Measurements from ENCODE around the gene HCK. TPM values are rescaled to one million over a fixed set of nuclear protein-coding genes. Genes with fewer than 3 reads are reported as not detected.

The HCK gene
- total RNA-seq, 1 experiment from 2014 or later, result 0.17 TPM

DNA sequence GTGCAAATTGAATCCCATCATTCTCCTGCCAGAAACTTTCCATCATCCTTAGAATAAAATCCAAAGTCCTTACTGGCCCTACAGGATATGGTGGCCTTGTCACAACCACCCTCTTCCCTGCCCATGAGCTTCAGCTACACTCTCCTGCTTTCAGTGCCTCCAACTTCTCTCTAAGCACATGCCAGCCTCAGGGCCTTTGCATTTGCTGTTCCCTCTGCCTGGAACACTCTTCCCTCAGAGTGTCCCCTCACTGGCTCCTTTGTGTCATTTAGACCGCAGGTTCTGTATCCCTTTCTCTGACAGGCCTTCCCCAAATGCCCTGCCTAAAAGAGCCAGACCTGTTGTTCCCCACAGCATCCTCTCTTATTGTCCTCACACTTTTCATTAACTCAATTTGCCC is 18.2 kb downstream of the HCK start:
- no peaks in the 10 kb centered on the region for H3K9me2 ChIP-seq (ENCODE audit: insufficient read depth)
- H3K4me1 ChIP-seq (ENCODE audit: control insufficient read depth in 1 of 2, insufficient read depth in 2 of 2, low read length in 2 of 2), result no peaks in the 10 kb centered on the region
- TF ChIP-seq, protein P1, sequence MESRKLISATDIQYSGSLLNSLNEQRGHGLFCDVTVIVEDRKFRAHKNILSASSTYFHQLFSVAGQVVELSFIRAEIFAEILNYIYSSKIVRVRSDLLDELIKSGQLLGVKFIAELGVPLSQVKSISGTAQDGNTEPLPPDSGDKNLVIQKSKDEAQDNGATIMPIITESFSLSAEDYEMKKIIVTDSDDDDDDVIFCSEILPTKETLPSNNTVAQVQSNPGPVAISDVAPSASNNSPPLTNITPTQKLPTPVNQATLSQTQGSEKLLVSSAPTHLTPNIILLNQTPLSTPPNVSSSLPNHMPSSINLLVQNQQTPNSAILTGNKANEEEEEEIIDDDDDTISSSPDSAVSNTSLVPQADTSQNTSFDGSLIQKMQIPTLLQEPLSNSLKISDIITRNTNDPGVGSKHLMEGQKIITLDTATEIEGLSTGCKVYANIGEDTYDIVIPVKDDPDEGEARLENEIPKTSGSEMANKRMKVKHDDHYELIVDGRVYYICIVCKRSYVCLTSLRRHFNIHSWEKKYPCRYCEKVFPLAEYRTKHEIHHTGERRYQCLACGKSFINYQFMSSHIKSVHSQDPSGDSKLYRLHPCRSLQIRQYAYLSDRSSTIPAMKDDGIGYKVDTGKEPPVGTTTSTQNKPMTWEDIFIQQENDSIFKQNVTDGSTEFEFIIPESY (IDR thresholded peaks at IDR 0.05; ENCODE audit: extremely low read depth, insufficient replicate concordance, low read length), result no peak
- TF ChIP-seq ELF1 (IDR thresholded peaks at IDR 0.05; ENCODE audit: borderline replicate concordance, low read depth) (no peak), ZFX (IDR thresholded peaks at IDR 0.05) (no peak)
- no peak overlapping the region for H3K4me3 ChIP-seq (replicated peaks in 1 of 2; ENCODE audit: low read depth in 1 of 2, low read length in 2 of 2)
- H2AFZ ChIP-seq (ENCODE audit: low read depth, low read length, poor library complexity, severe bottlenecking), result no peak overlapping the region
- intact Hi-C loops (cut with micrococcal nuclease), result no loop called here
- CTCF ChIA-PET, result no interaction called here
- H4K20me1 ChIP-seq (ENCODE audit: insufficient read depth), result no peaks in the 10 kb centered on the region
- 0 out of 2 replicates have a peak, but pooled peaks cover 5% of the 10 kb centered on the region for H3K27me3 ChIP-seq (ENCODE audit: insufficient read depth, low read length)
- no peak for DNase-seq (ENCODE audit: low read depth, low spot score)
- no peaks in the 10 kb centered on the region for H3K79me2 ChIP-seq (ENCODE audit: insufficient read depth, low read length)
- H3K4me2 ChIP-seq (ENCODE audit: low read length), result no peak overlapping the region
- RAD21 ChIA-PET (ENCODE audit: low non-redundant PET in 1 of 2, low total read pairs in 2 of 2, uncharacterized antibody in 2 of 2, unreplicated experiment in 2 of 2), result no interaction called here
- H3K27ac ChIP-seq (ENCODE audit: low read depth, low read length), result no peak overlapping the region
- POLR2A ChIA-PET, result no interaction called here
- no peak overlapping the region for H3K9ac ChIP-seq (ENCODE audit: low read length)
- no peak for ATAC-seq
- BruUV-seq (replicated peaks), result no TSS peak
- no peaks in the 10 kb centered on the region for H3K9me3 ChIP-seq (ENCODE audit: control insufficient read depth in 1 of 2, insufficient read depth in 1 of 2, low read depth in 1 of 2, low read length in 2 of 2)
- H3K36me3 ChIP-seq (ENCODE audit: control insufficient read depth in 1 of 2, insufficient read depth in 2 of 2, low read length in 2 of 2), result no peaks in the 10 kb centered on the region

DNA sequence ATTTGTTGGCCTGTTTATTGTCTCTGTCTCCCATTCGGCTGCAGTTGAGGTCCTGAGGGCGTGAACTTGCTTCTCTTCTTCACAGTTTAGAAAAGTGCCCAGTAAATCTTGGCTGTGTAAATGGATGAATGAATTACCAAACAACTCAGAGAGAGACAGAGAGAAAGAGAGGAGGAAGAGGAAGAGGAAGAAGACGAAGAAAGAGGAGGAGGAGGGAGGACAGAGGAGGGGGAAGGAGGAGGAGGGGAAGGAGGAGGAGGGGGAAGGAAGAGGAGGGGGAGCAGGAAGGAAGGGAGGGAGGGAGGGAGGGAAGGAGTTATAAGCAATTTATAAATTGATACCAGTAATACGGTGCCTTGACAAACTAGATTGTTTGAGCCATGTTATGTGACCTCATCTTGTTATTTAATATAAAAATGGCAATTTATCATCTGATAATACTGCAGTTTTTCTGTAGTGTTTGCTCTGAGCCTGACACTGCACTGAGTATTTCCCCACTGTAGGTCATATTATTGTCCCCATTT is 18.7 kb downstream of the HCK start:
- H3K9me3 ChIP-seq (ENCODE audit: control insufficient read depth in 1 of 2, insufficient read depth in 1 of 2, low read depth in 1 of 2, low read length in 2 of 2), result no peaks in the 10 kb centered on the region
- no peak overlapping the region for H3K9ac ChIP-seq (ENCODE audit: low read length)
- H2AFZ ChIP-seq (ENCODE audit: low read depth, low read length, poor library complexity, severe bottlenecking), result no peak overlapping the region
- H3K4me3 ChIP-seq (replicated peaks in 1 of 2; ENCODE audit: low read depth in 1 of 2, low read length in 2 of 2), result no peak overlapping the region
- H3K4me2 ChIP-seq (ENCODE audit: low read length), result no peak overlapping the region
- H3K36me3 ChIP-seq (ENCODE audit: control insufficient read depth in 1 of 2, insufficient read depth in 2 of 2, low read length in 2 of 2), result no peaks in the 10 kb centered on the region
- no peaks in the 10 kb centered on the region for H3K4me1 ChIP-seq (ENCODE audit: control insufficient read depth in 1 of 2, insufficient read depth in 2 of 2, low read length in 2 of 2)
- RAD21 ChIA-PET (ENCODE audit: low non-redundant PET in 1 of 2, low total read pairs in 2 of 2, uncharacterized antibody in 2 of 2, unreplicated experiment in 2 of 2), result no interaction called here
- no peaks in the 10 kb centered on the region for H3K79me2 ChIP-seq (ENCODE audit: insufficient read depth, low read length)
- H3K27ac ChIP-seq (ENCODE audit: low read depth, low read length), result no peak overlapping the region
- H3K9me2 ChIP-seq (ENCODE audit: insufficient read depth), result no peaks in the 10 kb centered on the region
- ATAC-seq (no peak), DNase-seq (ENCODE audit: low read depth, low spot score) (no peak)
- BruUV-seq (replicated peaks), result no TSS peak
- intact Hi-C loops (cut with micrococcal nuclease), result no loop called here
- CTCF ChIA-PET, result interaction anchor here (1.7 kb wide), 1 partner anchor 9 kb away, joined by 5 read pairs; no protein-coding TSS in a partner anchor
- POLR2A ChIA-PET, result no interaction called here
- TF ChIP-seq CBX3 (IDR thresholded peaks at IDR 0.05; ENCODE audit: low read depth), result no peak
- no peak for TF ChIP-seq POLR2AphosphoS5 (IDR thresholded peaks at IDR 0.05; ENCODE audit: low read depth, low read length)
- no peak for TF ChIP-seq POLR2A (IDR thresholded peaks at IDR 0.05; ENCODE audit: borderline replicate concordance, extremely low read depth, insufficient read depth, insufficient read length)
- TF ChIP-seq EZH2 (IDR thresholded peaks at IDR 0.05), result no peak
- TF ChIP-seq, protein P2, sequence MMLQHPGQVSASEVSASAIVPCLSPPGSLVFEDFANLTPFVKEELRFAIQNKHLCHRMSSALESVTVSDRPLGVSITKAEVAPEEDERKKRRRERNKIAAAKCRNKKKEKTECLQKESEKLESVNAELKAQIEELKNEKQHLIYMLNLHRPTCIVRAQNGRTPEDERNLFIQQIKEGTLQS (IDR thresholded peaks at IDR 0.05), result no peak
- no peak for TF ChIP-seq YY1 (IDR thresholded peaks at IDR 0.05; ENCODE audit: extremely low read depth, insufficient replicate concordance, low read depth, low read length)
- TF ChIP-seq, protein P3, sequence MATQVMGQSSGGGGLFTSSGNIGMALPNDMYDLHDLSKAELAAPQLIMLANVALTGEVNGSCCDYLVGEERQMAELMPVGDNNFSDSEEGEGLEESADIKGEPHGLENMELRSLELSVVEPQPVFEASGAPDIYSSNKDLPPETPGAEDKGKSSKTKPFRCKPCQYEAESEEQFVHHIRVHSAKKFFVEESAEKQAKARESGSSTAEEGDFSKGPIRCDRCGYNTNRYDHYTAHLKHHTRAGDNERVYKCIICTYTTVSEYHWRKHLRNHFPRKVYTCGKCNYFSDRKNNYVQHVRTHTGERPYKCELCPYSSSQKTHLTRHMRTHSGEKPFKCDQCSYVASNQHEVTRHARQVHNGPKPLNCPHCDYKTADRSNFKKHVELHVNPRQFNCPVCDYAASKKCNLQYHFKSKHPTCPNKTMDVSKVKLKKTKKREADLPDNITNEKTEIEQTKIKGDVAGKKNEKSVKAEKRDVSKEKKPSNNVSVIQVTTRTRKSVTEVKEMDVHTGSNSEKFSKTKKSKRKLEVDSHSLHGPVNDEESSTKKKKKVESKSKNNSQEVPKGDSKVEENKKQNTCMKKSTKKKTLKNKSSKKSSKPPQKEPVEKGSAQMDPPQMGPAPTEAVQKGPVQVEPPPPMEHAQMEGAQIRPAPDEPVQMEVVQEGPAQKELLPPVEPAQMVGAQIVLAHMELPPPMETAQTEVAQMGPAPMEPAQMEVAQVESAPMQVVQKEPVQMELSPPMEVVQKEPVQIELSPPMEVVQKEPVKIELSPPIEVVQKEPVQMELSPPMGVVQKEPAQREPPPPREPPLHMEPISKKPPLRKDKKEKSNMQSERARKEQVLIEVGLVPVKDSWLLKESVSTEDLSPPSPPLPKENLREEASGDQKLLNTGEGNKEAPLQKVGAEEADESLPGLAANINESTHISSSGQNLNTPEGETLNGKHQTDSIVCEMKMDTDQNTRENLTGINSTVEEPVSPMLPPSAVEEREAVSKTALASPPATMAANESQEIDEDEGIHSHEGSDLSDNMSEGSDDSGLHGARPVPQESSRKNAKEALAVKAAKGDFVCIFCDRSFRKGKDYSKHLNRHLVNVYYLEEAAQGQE (IDR thresholded peaks at IDR 0.05; ENCODE audit: low read depth), result no peak
- no peak for TF ChIP-seq MAX (IDR thresholded peaks at IDR 0.05)
- no peak for TF ChIP-seq SP1 (IDR thresholded peaks at IDR 0.05; ENCODE audit: low read depth)
- TF ChIP-seq SRF (IDR thresholded peaks at IDR 0.05; ENCODE audit: low read depth), result no peak
- H3K27me3 ChIP-seq (ENCODE audit: insufficient read depth, low read length), result 0 out of 2 replicates have a peak, but pooled peaks cover 5% of the 10 kb centered on the region
- H4K20me1 ChIP-seq (ENCODE audit: insufficient read depth), result no peaks in the 10 kb centered on the region
